Esophagus squamous epithelium (tissue), 4 donors: ENCODE results near the gene SELENOO.

Experiments
- POLR2A ChIP-seq, 4 donors: fragments of 450-650 bp; IDR thresholded peaks; one replicate each; pipeline ENCODE4 v1.6.1; 2017; ENCODE audit warnings: antibody characterized with exemption in 4 of 4, mild to moderate bottlenecking in 4 of 4, moderate library complexity in 3 of 4
- TF ChIP-seq, protein P1 (sequence below), 6 experiments: fragments of 450-650 bp in 4 of 6; fragments of 200-600 bp in 2 of 6; sonication (generic) in 2 of 6; IDR thresholded peaks; one replicate each; pipeline ENCODE4 v1.5.1; 2016 to 2019; ENCODE audit warnings: antibody characterized with exemption in 6 of 6, mild to moderate bottlenecking in 4 of 6, moderate library complexity in 4 of 6

- TF ChIP-seq, protein P1, sequence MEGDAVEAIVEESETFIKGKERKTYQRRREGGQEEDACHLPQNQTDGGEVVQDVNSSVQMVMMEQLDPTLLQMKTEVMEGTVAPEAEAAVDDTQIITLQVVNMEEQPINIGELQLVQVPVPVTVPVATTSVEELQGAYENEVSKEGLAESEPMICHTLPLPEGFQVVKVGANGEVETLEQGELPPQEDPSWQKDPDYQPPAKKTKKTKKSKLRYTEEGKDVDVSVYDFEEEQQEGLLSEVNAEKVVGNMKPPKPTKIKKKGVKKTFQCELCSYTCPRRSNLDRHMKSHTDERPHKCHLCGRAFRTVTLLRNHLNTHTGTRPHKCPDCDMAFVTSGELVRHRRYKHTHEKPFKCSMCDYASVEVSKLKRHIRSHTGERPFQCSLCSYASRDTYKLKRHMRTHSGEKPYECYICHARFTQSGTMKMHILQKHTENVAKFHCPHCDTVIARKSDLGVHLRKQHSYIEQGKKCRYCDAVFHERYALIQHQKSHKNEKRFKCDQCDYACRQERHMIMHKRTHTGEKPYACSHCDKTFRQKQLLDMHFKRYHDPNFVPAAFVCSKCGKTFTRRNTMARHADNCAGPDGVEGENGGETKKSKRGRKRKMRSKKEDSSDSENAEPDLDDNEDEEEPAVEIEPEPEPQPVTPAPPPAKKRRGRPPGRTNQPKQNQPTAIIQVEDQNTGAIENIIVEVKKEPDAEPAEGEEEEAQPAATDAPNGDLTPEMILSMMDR (IDR thresholded peaks at IDR 0.05) = no peak
- no peak for TF ChIP-seq POLR2A (IDR thresholded peaks at IDR 0.05)
Measured at GRCh38 chr22:50184902-50185374, 15.9 kb upstream of the SELENOO start.
